Thyroid gland (tissue), 4 donors: Measurements from ENCODE around the gene GPR15. TPM values are rescaled to one million over a fixed set of nuclear protein-coding genes. Genes with fewer than 3 reads are reported as not detected.

Experiments used
- DNase-seq, 2 donors: peaks; one replicate each; pipeline ENCODE4 v3.0.0-alpha.2; 2019
- H3K27ac ChIP-seq, 3 donors: fragments of 200-600 bp; sonication (generic); 1 replicate in 2 of 3; 2 replicates in 1 of 3; pipeline ENCODE4 v1.5.1; 2016 to 2019; ENCODE audit warnings: mild to moderate bottlenecking in 1 of 3, moderate library complexity in 1 of 3
- H3K27me3 ChIP-seq: fragments of 200-600 bp; sonication (generic); one replicate; pipeline ENCODE4 v1.5.1; 2019
- H3K36me3 ChIP-seq, 2 donors: fragments of 200-600 bp; sonication (generic); one replicate each; pipeline ENCODE4 v1.5.1; 2016 to 2019
- H3K4me1 ChIP-seq, 2 donors: fragments of 200-600 bp; sonication (generic); one replicate each; pipeline ENCODE4 v1.5.1; 2017 to 2019
- H3K4me3 ChIP-seq, 3 donors: fragments of 200-600 bp; sonication (generic); replicated peaks in 1 of 3; 1 replicate in 2 of 3; 2 replicates in 1 of 3; pipeline ENCODE4 v1.5.1; 2016; ENCODE audit warnings: mild to moderate bottlenecking in 1 of 3
- H3K9me3 ChIP-seq: fragments of 200-600 bp; sonication (generic); one replicate; pipeline ENCODE4 v1.5.1; 2017
- CTCF ChIP-seq, 6 experiments: fragments of 200-600 bp in 3 of 6; fragments of 450-650 bp in 3 of 6; sonication (generic) in 3 of 6; IDR thresholded peaks; one replicate each; pipeline ENCODE4 v1.5.1; 2016 to 2019; ENCODE audit warnings: antibody characterized with exemption in 6 of 6, mild to moderate bottlenecking in 2 of 6, inconsistent platforms in 1 of 6, moderate library complexity in 1 of 6
- POLR2A ChIP-seq, 2 donors: fragments of 450-650 bp; IDR thresholded peaks; one replicate each; pipeline ENCODE4 v1.6.1; 2017; ENCODE audit warnings: antibody characterized with exemption in 2 of 2, mild to moderate bottlenecking in 2 of 2, moderate library complexity in 1 of 2
- WGBS, 2 donors: methylation state at CpG; one replicate each; pipeline ENCODE4 v1.1.5; 2017; 5-methylcytosine and 5-hydroxymethylcytosine counted together
- intact Hi-C: fragments of 100-400 bp; cut with DNase I; formaldehyde crosslinking; loops from one replicate; pipeline ENCODE4 v1.15.1; 2023
- total RNA-seq, 4 donors: library from RNA; depleted of rRNA; stranded (reverse); fragments of >200 nt; gene quantifications; one replicate each; pipeline ENCODE4 v1.2.3, GENCODE V29; 2016

GPR15 gene
- not detected for total RNA-seq

GRCh38 chr3:98531622-98532274 lies at the start of gene GPR15:
Gene GPR15 (plus strand): TSS chr3:98531978. CDS start chr3:98532034, 56 bp downstream.
- intact Hi-C loops: no loop called here
- WGBS, 2 donors: 80 to 86% methylated on average over 7 of the region's 7 CpGs
- H3K9me3 ChIP-seq: no peaks in the 10 kb centered on the region
- DNase-seq: no peak
- no peaks in the 10 kb centered on the region for H3K36me3 ChIP-seq
- no peaks in the 10 kb centered on the region for H3K4me1 ChIP-seq
- no peaks in the 10 kb centered on the region for H3K27me3 ChIP-seq
- no peak within 1 kb of the TSS for H3K4me3 ChIP-seq
- no peak within 1 kb of the TSS for H3K27ac ChIP-seq
- TF ChIP-seq POLR2A (IDR thresholded peaks at IDR 0.05) (no peak), CTCF (IDR thresholded peaks at IDR 0.05) (no peak)

- Histone ChIP-seq H3K4me3 (no peak overlapping the region), H3K4me1 (no peaks in the 10 kb centered on the region), H3K9me3 (no peaks in the 10 kb centered on the region), H3K36me3 (no peaks in the 10 kb centered on the region), H3K27me3 (no peaks in the 10 kb centered on the region), H3K27ac (no peak overlapping the region)
- intact Hi-C loops: no loop called here
- no peak for DNase-seq
- WGBS, 2 donors: 52 to 74% methylated on average over 3 of the region's 3 CpGs
- no peak for TF ChIP-seq CTCF (IDR thresholded peaks at IDR 0.05)
- no peak for TF ChIP-seq POLR2A (IDR thresholded peaks at IDR 0.05)
Observed at GRCh38 chr3:98482717-98483482, 48.9 kb upstream of the GPR15 start.

- no peak for DNase-seq
- H3K9me3 ChIP-seq: no peaks in the 10 kb centered on the region
- H3K4me1 ChIP-seq: no peaks in the 10 kb centered on the region
- WGBS, 2 donors: 85 to 86% methylated on average over 3 of the region's 3 CpGs
- intact Hi-C loops: no loop called here
- no peaks in the 10 kb centered on the region for H3K36me3 ChIP-seq
- H3K27me3 ChIP-seq: no peaks in the 10 kb centered on the region
- TF ChIP-seq CTCF (IDR thresholded peaks at IDR 0.05) (no peak), POLR2A (IDR thresholded peaks at IDR 0.05) (no peak)
- no peak overlapping the region for H3K4me3 ChIP-seq
- no peak overlapping the region for H3K27ac ChIP-seq
Observed at GRCh38 chr3:98483626-98484025, 48.2 kb upstream of the GPR15 start.

- H3K27ac ChIP-seq: no peak within 1 kb of the TSS
- H3K4me1 ChIP-seq: no peaks in the 10 kb centered on the region
- intact Hi-C loops: no loop called here
- H3K4me3 ChIP-seq: no peak within 1 kb of the TSS
- H3K36me3 ChIP-seq: no peaks in the 10 kb centered on the region
- WGBS, 2 donors: 77 to 84% methylated on average over 2 of the region's 2 CpGs
- H3K27me3 ChIP-seq: no peaks in the 10 kb centered on the region
- DNase-seq: no peak
- TF ChIP-seq POLR2A (IDR thresholded peaks at IDR 0.05) (no peak), CTCF (IDR thresholded peaks at IDR 0.05) (no peak)
- H3K9me3 ChIP-seq: no peaks in the 10 kb centered on the region
Observed at GRCh38 chr3:98497381-98497780, 34.4 kb upstream of the GPR15 start, which contains the start of gene OR5K2. Gene OR5K2 (plus strand): TSS chr3:98497681. CDS start chr3:98497681, 0 bp downstream.

GRCh38 chr3:98500019-98500418 lies 31.8 kb upstream of the GPR15 start:
- TF ChIP-seq POLR2A (IDR thresholded peaks at IDR 0.05): no peak
- no peak for TF ChIP-seq CTCF (IDR thresholded peaks at IDR 0.05)
- H3K27me3 ChIP-seq: no peaks in the 10 kb centered on the region
- no peaks in the 10 kb centered on the region for H3K9me3 ChIP-seq
- no peak overlapping the region for H3K4me3 ChIP-seq
- H3K4me1 ChIP-seq: no peaks in the 10 kb centered on the region
- intact Hi-C loops: no loop called here
- WGBS, 2 donors: 84 to 88% methylated on average over 4 of the region's 4 CpGs
- H3K27ac ChIP-seq: no peak overlapping the region
- H3K36me3 ChIP-seq: no peaks in the 10 kb centered on the region
- no peak for DNase-seq
